Upper lobe of left lung (tissue), 6 donors: ENCODE measurements around the gene GATA6. TPM values are rescaled to one million over a fixed set of nuclear protein-coding genes. Genes with fewer than 3 reads are reported as not detected.

ENCODE experiments used
- ATAC-seq, 2 donors: fragments of 200-7000 bp; cut with Tn5 transposase; one replicate each; pipeline ENCODE4 v1.9.1; 2022; ENCODE audit warnings: mild to moderate bottlenecking in 2 of 2, moderate library complexity in 2 of 2; ENCODE audit not compliant: low FRiP score in 2 of 2
- DNase-seq, 2 donors: peaks; one replicate each; pipeline ENCODE4 v3.0.0-alpha.2; 2019 to 2020
- H3K27ac ChIP-seq, 4 donors: fragments of 200-600 bp; sonication (generic); one replicate each; pipeline ENCODE4 v1.5.1; 2016 to 2019
- H3K27me3 ChIP-seq, 4 donors: fragments of 200-600 bp; sonication (generic); one replicate each; pipeline ENCODE4 v1.5.1; 2017 to 2019
- H3K36me3 ChIP-seq, 4 donors: fragments of 200-600 bp; sonication (generic); one replicate each; pipeline ENCODE4 v1.5.1; 2016 to 2019
- H3K4me1 ChIP-seq, 4 donors: fragments of 200-600 bp; sonication (generic); one replicate each; pipeline ENCODE4 v1.5.1; 2018 to 2019
- H3K4me3 ChIP-seq, 4 donors: fragments of 200-600 bp; sonication (generic); one replicate each; pipeline ENCODE4 v1.5.1; 2017 to 2019; ENCODE audit warnings: mild to moderate bottlenecking in 2 of 4, moderate library complexity in 1 of 4
- H3K9me3 ChIP-seq, 4 donors: fragments of 200-600 bp; sonication (generic); one replicate each; pipeline ENCODE4 v1.5.1; 2018 to 2019
- CTCF ChIP-seq, 6 experiments: fragments of 450-650 bp in 4 of 6; fragments of 200-600 bp in 2 of 6; sonication (generic) in 2 of 6; IDR thresholded peaks; one replicate each; pipeline ENCODE4 v1.5.1; 2016 to 2019; ENCODE audit warnings: antibody characterized with exemption in 6 of 6
- EP300 ChIP-seq, 4 donors: sonication (generic); formaldehyde crosslinking; IDR thresholded peaks; one replicate each; pipeline ENCODE4 v1.5.1; 2017; ENCODE audit warnings: antibody characterized with exemption in 4 of 4, control low read depth in 2 of 4
- POLR2A ChIP-seq, 4 donors: fragments of 450-650 bp; IDR thresholded peaks; one replicate each; pipeline ENCODE4 v1.5.1; 2016 to 2017; ENCODE audit warnings: antibody characterized with exemption in 4 of 4, mild to moderate bottlenecking in 2 of 4
- POLR2AphosphoS5 ChIP-seq, 2 donors: sonication (generic); formaldehyde crosslinking; IDR thresholded peaks; one replicate each; pipeline ENCODE4 v1.5.1; 2017; ENCODE audit warnings: antibody characterized with exemption in 2 of 2
- WGBS, 2 donors: methylation state at CpG; one replicate each; pipeline ENCODE4 v1.1.5; 2017 to 2018; 5-methylcytosine and 5-hydroxymethylcytosine counted together
- total RNA-seq, 6 donors: library from RNA; depleted of rRNA in 4 of 6; stranded (reverse); fragments of >200 nt in 4 of 6; gene quantifications; one replicate each; pipeline versions ENCODE4 v1.1.0 to v1.2.1, GENCODE V29; 2016 to 2021
- donor health status: DM: no; HTN: no; CAD: no; lungs with moderate emphysema.
- donor health status: DM: no; HTN: yes; CAD: no; lungs with severe emphysema.

GATA6 gene
- total RNA-seq, 6 donors from 2014 or later: 29.7 to 52.8 (median 41.4) TPM

GRCh38 chr18:22145160-22145559, 24.2 kb upstream of the GATA6 start:
- no peak overlapping the region for H3K27ac ChIP-seq
- no peaks in the 10 kb centered on the region for H3K36me3 ChIP-seq
- no peaks in the 10 kb centered on the region for H3K27me3 ChIP-seq
- DNase-seq (no peak), ATAC-seq (no peak)
- WGBS, 2 donors: 90 to 94% methylated on average over 3 of the region's 3 CpGs
- H3K4me1 ChIP-seq: no peaks in the 10 kb centered on the region
- no peaks in the 10 kb centered on the region for H3K9me3 ChIP-seq
- no peak overlapping the region for H3K4me3 ChIP-seq
- no peak for TF ChIP-seq POLR2AphosphoS5 (IDR thresholded peaks at IDR 0.05)
- TF ChIP-seq POLR2A (IDR thresholded peaks at IDR 0.05): no peak
- no peak for TF ChIP-seq EP300 (IDR thresholded peaks at IDR 0.05)
- no peak for TF ChIP-seq CTCF (IDR thresholded peaks at IDR 0.05)

GRCh38 chr18:22149710-22150109, 19.7 kb upstream of the GATA6 start:
- Histone ChIP-seq H3K27ac (no peak overlapping the region), H3K27me3 (no peaks in the 10 kb centered on the region), H3K36me3 (no peaks in the 10 kb centered on the region), H3K4me1 (no peaks in the 10 kb centered on the region), H3K9me3 (no peaks in the 10 kb centered on the region), H3K4me3 (no peak overlapping the region)
- ATAC-seq: peak in 1 of 2 donors; percentile 62
- peak in 1 of 2 donors; percentile 38 for DNase-seq
- TF ChIP-seq EP300 (IDR thresholded peaks at IDR 0.05): peak in 1 of 4 donors; percentile 64
- TF ChIP-seq CTCF (IDR thresholded peaks at IDR 0.05): no peak
- TF ChIP-seq POLR2AphosphoS5 (IDR thresholded peaks at IDR 0.05): no peak
- WGBS, 2 donors: 55 to 71% methylated on average over 8 of the region's 8 CpGs

GRCh38 chr18:22152093-22152492, 17.3 kb upstream of the GATA6 start:
- TF ChIP-seq POLR2AphosphoS5 (IDR thresholded peaks at IDR 0.05): no peak
- no peak for TF ChIP-seq CTCF (IDR thresholded peaks at IDR 0.05)
- no peak for TF ChIP-seq EP300 (IDR thresholded peaks at IDR 0.05)
- TF ChIP-seq POLR2A (IDR thresholded peaks at IDR 0.05): no peak
- 82 to 89% methylated on average over 10 of the region's 10 CpGs for WGBS, 2 donors
- Histone ChIP-seq H3K4me3 (no peak overlapping the region), H3K4me1 (no peaks in the 10 kb centered on the region), H3K27ac (no peak overlapping the region), H3K9me3 (no peaks in the 10 kb centered on the region), H3K27me3 (no peaks in the 10 kb centered on the region), H3K36me3 (no peaks in the 10 kb centered on the region)
- DNase-seq (no peak), ATAC-seq (no peak)

- no peak for ATAC-seq
- 81 to 82% methylated on average over 3 of the region's 3 CpGs for WGBS, 2 donors
- no peak for TF ChIP-seq POLR2A (IDR thresholded peaks at IDR 0.05)
- no peak for TF ChIP-seq EP300 (IDR thresholded peaks at IDR 0.05)
- no peak for TF ChIP-seq CTCF (IDR thresholded peaks at IDR 0.05)
- TF ChIP-seq POLR2AphosphoS5 (IDR thresholded peaks at IDR 0.05): no peak
Measured at GRCh38 chr18:22153428-22153827, 16.0 kb upstream of the GATA6 start.

GRCh38 chr18:22155584-22155983, 13.8 kb upstream of the GATA6 start:
- Histone ChIP-seq H3K9me3 (no peaks in the 10 kb centered on the region), H3K4me1 (no peaks in the 10 kb centered on the region), H3K27me3 (no peaks in the 10 kb centered on the region), H3K27ac (no peak overlapping the region), H3K36me3 (no peaks in the 10 kb centered on the region), H3K4me3 (no peak overlapping the region)
- WGBS, 2 donors: 89 to 90% methylated on average over 2 of the region's 2 CpGs
- ATAC-seq (no peak), DNase-seq (no peak)
- TF ChIP-seq CTCF (IDR thresholded peaks at IDR 0.05) (no peak), EP300 (IDR thresholded peaks at IDR 0.05) (no peak), POLR2A (IDR thresholded peaks at IDR 0.05) (no peak), POLR2AphosphoS5 (IDR thresholded peaks at IDR 0.05) (no peak)

More at GRCh38 chr18:22153428-22153827, 16.0 kb upstream of the GATA6 start:
- Histone ChIP-seq H3K9me3 (no peaks in the 10 kb centered on the region), H3K4me1 (no peaks in the 10 kb centered on the region), H3K27ac (no peak overlapping the region), H3K4me3 (no peak overlapping the region), H3K27me3 (no peaks in the 10 kb centered on the region), H3K36me3 (no peaks in the 10 kb centered on the region)
- no peak for DNase-seq
